Upper lobe of right lung (tissue), 1 donor: ENCODE data around the gene SLC22A12. TPM values are rescaled to one million over a fixed set of nuclear protein-coding genes. Genes with fewer than 3 reads are reported as not detected.

ENCODE experiments used
- ATAC-seq: fragments of 200-7000 bp; cut with Tn5 transposase; one replicate; pipeline ENCODE4 v1.9.1; 2020; ENCODE audit warnings: mild to moderate bottlenecking, moderate library complexity
- DNase-seq: peaks from one replicate; pipeline ENCODE4 v3.0.0-alpha.2; 2020
- H3K27ac ChIP-seq: fragments of 200-600 bp; one replicate; pipeline ENCODE4 v1.8.0; 2022
- H3K27me3 ChIP-seq: fragments of 200-600 bp; one replicate; pipeline ENCODE4 v1.8.0; 2022; ENCODE audit warnings: mild to moderate bottlenecking
- H3K36me3 ChIP-seq: fragments of 200-600 bp; one replicate; pipeline ENCODE4 v1.8.0; 2022
- H3K4me1 ChIP-seq: fragments of 200-600 bp; one replicate; pipeline ENCODE4 v1.8.0; 2022
- H3K4me3 ChIP-seq: fragments of 200-600 bp; one replicate; pipeline ENCODE4 v1.8.0; 2022; ENCODE audit warnings: mild to moderate bottlenecking
- H3K9me3 ChIP-seq: fragments of 200-600 bp; one replicate; pipeline ENCODE4 v1.8.0; 2022
- CTCF ChIP-seq: fragments of 200-600 bp; IDR thresholded peaks from one replicate; pipeline ENCODE4 v1.8.0; 2022; ENCODE audit warnings: antibody characterized with exemption
- intact Hi-C: fragments of 100-400 bp; cut with DNase I; formaldehyde crosslinking; loops from one replicate; pipeline ENCODE4 v1.11.0; 2022
- long read RNA-seq: library from polyadenylated mRNA; unstranded; transcript quantifications from one replicate; pipeline ENCODE4 v2.0.0, GENCODE V29; 2021
- total RNA-seq: library from RNA; stranded (reverse); fragmentation: NEBNext Ultra II Directional; extraction: Animal tissue kit (Norgen Biotek cat#: 25700); gene quantifications from one replicate; pipeline ENCODE4 v1.2.1, GENCODE V29; 2021
- donor health status: DM: no; HTN: yes; CAD: no; lungs with severe emphysema.

SLC22A12 gene
- not detected for total RNA-seq
- long read RNA-seq, result 0 reads

- DNase-seq, result peak; percentile 58
- no peak within 1 kb of the TSS for H3K27ac ChIP-seq
- H3K4me1 ChIP-seq, result no peaks in the 10 kb centered on the region
- H3K36me3 ChIP-seq, result no peaks in the 10 kb centered on the region
- no peaks in the 10 kb centered on the region for H3K9me3 ChIP-seq
- no peak within 1 kb of the TSS for H3K4me3 ChIP-seq
- no peak for TF ChIP-seq CTCF
- intact Hi-C loops, result no loop called here
- ATAC-seq, result no peak
- no peaks in the 10 kb centered on the region for H3K27me3 ChIP-seq
These were observed at the start of gene SLC22A12 for GRCh38 chr11:64590763-64591221. TSS of gene SLC22A12 (plus strand) at chr11:64591220. CDS start at chr11:64591557, 337 bp downstream.

- H3K9me3 ChIP-seq, result no peaks in the 10 kb centered on the region
- H3K36me3 ChIP-seq, result no peaks in the 10 kb centered on the region
- TF ChIP-seq CTCF, result no peak
- intact Hi-C loops, result no loop called here
- H3K27me3 ChIP-seq, result no peaks in the 10 kb centered on the region
- ATAC-seq, result no peak
- H3K4me1 ChIP-seq, result no peaks in the 10 kb centered on the region
- no peak overlapping the region for H3K4me3 ChIP-seq
- no peak overlapping the region for H3K27ac ChIP-seq
- no peak for DNase-seq
These were observed 48.6 kb upstream of the SLC22A12 start for GRCh38 chr11:64542172-64543125.

- Histone ChIP-seq H3K27ac (no peak overlapping the region), H3K27me3 (no peaks in the 10 kb centered on the region), H3K4me1 (no peaks in the 10 kb centered on the region), H3K4me3 (no peak overlapping the region), H3K9me3 (no peaks in the 10 kb centered on the region), H3K36me3 (no peaks in the 10 kb centered on the region)
- ATAC-seq, result no peak
- intact Hi-C loops, result no loop called here
- no peak for DNase-seq
- TF ChIP-seq CTCF, result no peak
These were observed 47.2 kb upstream of the SLC22A12 start for GRCh38 chr11:64543818-64544217.

- intact Hi-C loops, result no loop called here
- H3K27me3 ChIP-seq, result no peaks in the 10 kb centered on the region
- no peak for TF ChIP-seq CTCF
- no peak overlapping the region for H3K4me3 ChIP-seq
- DNase-seq, result no peak
- H3K4me1 ChIP-seq, result no peaks in the 10 kb centered on the region
- no peaks in the 10 kb centered on the region for H3K9me3 ChIP-seq
- H3K36me3 ChIP-seq, result no peaks in the 10 kb centered on the region
- ATAC-seq, result no peak
- H3K27ac ChIP-seq, result no peak overlapping the region
These were observed 46.3 kb upstream of the SLC22A12 start for GRCh38 chr11:64544616-64545296.

GRCh38 chr11:64545619-64546018 is 45.4 kb upstream of the SLC22A12 start:
- Histone ChIP-seq H3K27me3 (no peaks in the 10 kb centered on the region), H3K36me3 (no peaks in the 10 kb centered on the region), H3K27ac (no peak overlapping the region), H3K4me1 (no peaks in the 10 kb centered on the region), H3K9me3 (no peaks in the 10 kb centered on the region), H3K4me3 (no peak overlapping the region)
- no peak for ATAC-seq
- intact Hi-C loops, result no loop called here
- no peak for DNase-seq
- no peak for TF ChIP-seq CTCF
